HepG2 (cell line): Measurements from ENCODE around the gene SGMS1. TPM values are rescaled to one million over a fixed set of nuclear protein-coding genes. Genes with fewer than 3 reads are reported as not detected.

Source experiments
- ATAC-seq: fragments of 200-7000 bp; cut with Tn5 transposase; 3 replicates; pipeline ENCODE4 v1.9.1; 2020; ENCODE audit warnings: mild to moderate bottlenecking, moderate library complexity
- BruUV-seq: library from RNA; stranded (reverse); fragments of 400-500 nt; replicated peaks from 2 replicates; lab custom pipeline; 2021; lab: Mats Ljungman, UMichigan
- CTCF ChIA-PET: fragments of 300-600 bp; formaldehyde crosslinking; extraction: SDS; loops from one replicate; lab custom pipeline; 2021; ENCODE audit warnings: low total read pairs, inconsistent platforms, low intra/inter-chr PET ratio; lab: Yijun Ruan, JAX
- POLR2A ChIA-PET: fragments of 350-600 bp; sonication (Branson Sonifier 250); formaldehyde crosslinking; loops from one replicate; lab custom pipeline; 2020; ENCODE audit warnings: antibody characterized with exemption, inconsistent platforms; lab: Yijun Ruan, JAX
- DNase-seq: peaks from one replicate; pipeline ENCODE4 v3.0.0-alpha.2; 2015; ENCODE audit warnings: low spot score
- FAIRE-seq: peaks from 3 replicates; lab custom pipeline; 2011; peaks lifted over from hg19 to GRCh38; lab: Jason Lieb, UNC
- H2AFZ ChIP-seq: one replicate; pipeline ENCODE4 v1.6.1; 2011; ENCODE audit warnings: low read length, inconsistent platforms
- H3K27ac ChIP-seq: fragments of 300-600 bp; 3 replicates; pipeline ENCODE4 v1.8.0; 2011; ENCODE audit warnings: mixed run types, mild to moderate bottlenecking, mixed read lengths, low read length, inconsistent platforms; ENCODE audit not compliant: insufficient read depth; ENCODE audit errors: extremely low read length
- H3K27me3 ChIP-seq, 2 experiments: fragments of 200-600 bp in 1 of 2; 2 replicates in 1 of 2; 3 replicates in 1 of 2; pipeline versions ENCODE4 v1.6.0 to v1.8.0; 2011; ENCODE audit warnings: low read length in 2 of 2, mild to moderate bottlenecking in 2 of 2, moderate library complexity in 2 of 2, inconsistent platforms in 1 of 2; ENCODE audit not compliant: insufficient read depth in 2 of 2, control insufficient read depth in 1 of 2
- H3K36me3 ChIP-seq, 2 experiments: fragments of 200-600 bp in 1 of 2; replicated peaks in 1 of 2; 2 replicates in 1 of 2; 3 replicates in 1 of 2; pipeline versions ENCODE4 v1.5.1 to v1.8.0; 2011; ENCODE audit warnings: low read length in 2 of 2, inconsistent platforms in 1 of 2; ENCODE audit not compliant: insufficient read depth in 2 of 2, control insufficient read depth in 1 of 2
- H3K4me1 ChIP-seq: 2 replicates; pipeline ENCODE4 v1.5.1; 2012; ENCODE audit warnings: low read length, inconsistent platforms; ENCODE audit not compliant: insufficient read depth
- H3K4me2 ChIP-seq: 2 replicates; pipeline ENCODE4 v1.6.0; 2011; ENCODE audit warnings: low read depth, low read length, inconsistent platforms
- H3K4me3 ChIP-seq, 3 experiments: fragments of 200-600 bp in 1 of 3; sonication (generic), shearing (Covaris generic) in 1 of 3; replicated peaks in 1 of 3; 2 replicates each; pipeline ENCODE4 v1.5.1; 2011 to 2016; ENCODE audit warnings: low read length in 3 of 3, inconsistent platforms in 2 of 3, low read depth in 2 of 3, mild to moderate bottlenecking in 2 of 3, control low read depth in 1 of 3, mixed read lengths in 1 of 3; ENCODE audit not compliant: insufficient read depth in 1 of 3
- H3K79me2 ChIP-seq: one replicate; pipeline ENCODE4 v1.6.1; 2011; ENCODE audit warnings: low read length, inconsistent platforms; ENCODE audit not compliant: insufficient read depth
- H3K9ac ChIP-seq: 2 replicates; pipeline ENCODE4 v1.6.0; 2011; ENCODE audit warnings: mild to moderate bottlenecking, low read depth, low read length, inconsistent platforms; ENCODE audit not compliant: insufficient read depth
- H3K9me3 ChIP-seq: 2 replicates; pipeline ENCODE4 v1.5.1; 2012; ENCODE audit warnings: mild to moderate bottlenecking, low read length
- H4K20me1 ChIP-seq: 2 replicates; pipeline ENCODE4 v1.6.0; 2011; ENCODE audit warnings: inconsistent platforms, mild to moderate bottlenecking, low read length, moderate library complexity; ENCODE audit not compliant: insufficient read depth
- CBX1 ChIP-seq: IDR thresholded peaks from one replicate; pipeline ENCODE4 v1.6.1; 2016; ENCODE audit warnings: antibody characterized with exemption, low read depth
- KLF11 ChIP-seq: IDR thresholded peaks from 2 replicates; pipeline ENCODE4 v1.6.1; 2016; ENCODE audit warnings: missing compliant biosample characterization
- SAFB2 ChIP-seq: sonication (generic); formaldehyde crosslinking; IDR thresholded peaks from 2 replicates; pipeline ENCODE4 v1.5.1; 2020; ENCODE audit warnings: missing genetic modification reagents, low read depth, mild to moderate bottlenecking, borderline replicate concordance
- TOPORS ChIP-seq: sonication (generic); formaldehyde crosslinking; IDR thresholded peaks from 2 replicates; pipeline ENCODE4 v1.8.0; 2023; ENCODE audit warnings: mild to moderate bottlenecking, missing genetic modification reagents
- ZNF33A ChIP-seq: sonication (generic); formaldehyde crosslinking; IDR thresholded peaks from 2 replicates; pipeline ENCODE4 v1.5.1; 2020; ENCODE audit warnings: missing genetic modification reagents, mild to moderate bottlenecking, moderate library complexity, borderline replicate concordance
- ZNF670 ChIP-seq: sonication (generic); formaldehyde crosslinking; IDR thresholded peaks from 2 replicates; pipeline ENCODE4 v1.8.0; 2022; ENCODE audit warnings: mild to moderate bottlenecking, missing genetic modification reagents, borderline replicate concordance
- ZNF850 ChIP-seq: sonication (generic); formaldehyde crosslinking; conservative IDR thresholded peaks from 2 replicates; pipeline ENCODE4 v1.9.0; 2021; ENCODE audit warnings: mild to moderate bottlenecking, missing genetic modification reagents
- in situ Hi-C: cut with HindIII; loops from 2 replicates; pipeline ENCODE4 v1.10.0; 2017; ENCODE audit warnings: low pct_unique_long_range_greater_than_20kb; ENCODE audit not compliant: extremely low pct_ligation_motif_present
- intact Hi-C: fragments of 100-400 bp; cut with micrococcal nuclease; formaldehyde crosslinking; loops from one replicate; pipeline ENCODE4 v1.10.0; 2022; ENCODE audit not compliant: unreplicated experiment
- polyA plus RNA-seq, 8 experiments: library from polyadenylated mRNA; depleted of rRNA in 3 of 8; stranded (reverse) in 7 of 8; unstranded in 1 of 8; fragments of >200 nt; fragmentation: Illumina TruSeq in 4 of 8; extraction: Trizol in 4 of 8; gene quantifications; 2 replicates each; pipeline versions ENCODE4 v1.2.1 to v1.2.3, GENCODE V29; 2011 to 2016; ENCODE audit warnings: low read depth in 4 of 8, missing spikeins in 1 of 8, mixed read lengths in 1 of 8; ENCODE audit not compliant: insufficient read depth in 1 of 8
- total RNA-seq, 5 experiments: library from RNA; depleted of rRNA; stranded (reverse); fragments of >200 nt; fragmentation: Illumina TruSeq; extraction: Trizol; gene quantifications; 2 replicates each; pipeline ENCODE4 v1.2.3, GENCODE V29; 2016; ENCODE audit warnings: low read depth in 1 of 5
- TF ChIP-seq, protein P1 (sequence below): sonication (generic); formaldehyde crosslinking; IDR thresholded peaks from 2 replicates; pipeline ENCODE4 v1.9.0; 2022; ENCODE audit warnings: low read depth, missing genetic modification reagents

SGMS1 gene
- total and polyA plus RNA-seq, 2 of the 13 experiments (the other 11 are each of a cell fraction or from before 2014, with no cell fraction given), result 6.5 to 15.1 TPM

DNA sequence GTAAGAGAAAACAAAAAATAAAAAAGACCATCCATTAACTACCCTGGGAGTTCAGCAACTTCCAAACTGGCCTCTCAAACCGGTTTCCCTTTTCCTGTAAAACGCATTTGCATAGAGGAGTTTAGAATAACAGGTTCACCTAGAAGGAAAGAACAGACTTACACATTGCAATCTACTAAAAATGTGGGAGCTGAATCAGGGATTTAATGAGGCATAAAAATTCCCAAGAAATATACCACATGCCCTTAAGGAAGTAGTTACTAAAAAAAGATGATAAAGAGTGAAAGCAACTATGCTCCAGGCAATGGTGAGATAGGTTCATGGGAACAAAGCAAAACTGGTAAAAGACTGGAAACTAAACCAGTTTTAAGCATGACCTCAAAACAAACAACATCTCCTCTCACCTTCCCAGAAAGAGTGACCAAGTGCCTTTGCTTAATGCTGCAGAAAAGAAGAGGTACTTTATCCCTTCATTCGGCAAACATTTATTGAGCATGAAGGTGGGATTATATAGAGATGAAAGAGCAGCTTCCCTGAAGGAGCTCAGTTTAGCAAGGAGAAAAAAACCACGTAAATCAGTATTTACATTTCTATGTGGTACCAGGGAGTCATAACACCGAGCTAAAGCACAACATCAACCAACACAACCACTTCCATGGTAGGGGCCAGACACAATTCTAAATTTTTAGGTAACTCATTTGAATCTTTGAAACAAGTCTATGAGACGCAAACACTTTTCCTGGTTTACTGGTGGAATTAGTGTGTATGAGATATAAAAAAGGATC is 152.8 kb downstream of the SGMS1 start (continued):
- TF ChIP-seq ZNF33A (no peak), ZNF850 (no peak), SAFB2 (CRISPR knock-in tag) (no peak)
- TF ChIP-seq, protein P1, sequence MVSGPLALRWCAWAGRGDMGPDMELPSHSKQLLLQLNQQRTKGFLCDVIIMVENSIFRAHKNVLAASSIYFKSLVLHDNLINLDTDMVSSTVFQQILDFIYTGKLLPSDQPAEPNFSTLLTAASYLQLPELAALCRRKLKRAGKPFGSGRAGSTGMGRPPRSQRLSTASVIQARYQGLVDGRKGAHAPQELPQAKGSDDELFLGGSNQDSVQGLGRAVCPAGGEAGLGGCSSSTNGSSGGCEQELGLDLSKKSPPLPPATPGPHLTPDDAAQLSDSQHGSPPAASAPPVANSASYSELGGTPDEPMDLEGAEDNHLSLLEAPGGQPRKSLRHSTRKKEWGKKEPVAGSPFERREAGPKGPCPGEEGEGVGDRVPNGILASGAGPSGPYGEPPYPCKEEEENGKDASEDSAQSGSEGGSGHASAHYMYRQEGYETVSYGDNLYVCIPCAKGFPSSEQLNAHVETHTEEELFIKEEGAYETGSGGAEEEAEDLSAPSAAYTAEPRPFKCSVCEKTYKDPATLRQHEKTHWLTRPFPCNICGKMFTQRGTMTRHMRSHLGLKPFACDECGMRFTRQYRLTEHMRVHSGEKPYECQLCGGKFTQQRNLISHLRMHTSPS (CRISPR knock-in tag), result no peak
- TF ChIP-seq, all 625 proteins: peak for 0

DNA sequence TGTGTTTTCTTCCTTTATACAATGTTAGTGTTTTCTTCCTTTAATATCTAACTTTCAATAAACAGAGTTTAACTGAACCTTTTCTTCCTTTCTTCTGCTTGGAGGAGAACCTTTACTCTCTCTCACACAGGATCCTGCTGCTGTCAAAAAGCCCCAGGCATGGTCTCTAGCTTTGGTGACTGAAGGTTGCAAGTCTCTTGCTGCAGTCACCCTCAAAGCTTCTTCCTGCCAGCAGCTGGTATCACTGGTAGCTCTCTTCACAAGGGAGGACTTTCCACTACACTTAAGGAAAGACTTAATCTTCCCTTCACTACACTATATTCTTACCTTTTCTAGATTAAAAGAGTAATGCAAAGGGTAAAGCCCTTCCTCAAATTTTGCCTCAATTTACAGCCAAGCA is 153.4 kb downstream of the SGMS1 start:
- POLR2A ChIA-PET, result no interaction called here
- in situ Hi-C loops (no loop called here), intact Hi-C loops (no loop called here)
- H3K27ac ChIP-seq, result no peak overlapping the region
- no peak overlapping the region for H2AFZ ChIP-seq
- no peak overlapping the region for H3K4me2 ChIP-seq
- FAIRE-seq (no peak), ATAC-seq (no peak), DNase-seq (no peak)
- no peaks in the 10 kb centered on the region for H3K9me3 ChIP-seq
- H3K27me3 ChIP-seq, result no peaks in the 10 kb centered on the region
- H3K9ac ChIP-seq, result no peak overlapping the region
- TF ChIP-seq TOPORS (CRISPR knock-in tag) (no peak), ZNF670 (CRISPR knock-in tag) (no peak), KLF11 (CRISPR knock-in tag) (no peak), CBX1 (no peak)
- H3K36me3 ChIP-seq, result no peaks in the 10 kb centered on the region
- CTCF ChIA-PET, result no interaction called here
- no peak overlapping the region for H3K4me3 ChIP-seq
- peaks cover 1% of the 10 kb centered on the region for H3K79me2 ChIP-seq
- BruUV-seq, result no TSS peak
- H3K4me1 ChIP-seq, result peaks cover 30% of the 10 kb centered on the region
- H4K20me1 ChIP-seq, result no peaks in the 10 kb centered on the region
